Colonic mucosa (tissue), 4 donors: ENCODE results near the gene CREB1. TPM values are rescaled to one million over a fixed set of nuclear protein-coding genes. Genes with fewer than 3 reads are reported as not detected.
"Not testable (repeated sequence)": the region's sequence is repeated elsewhere in the genome, so short reads cannot be mapped to it uniquely, and the experiment has no call there.

ENCODE experiments used
- DNase-seq: peaks from one replicate; pipeline ENCODE4 v3.0.0-alpha.2; 2020
- H3K27ac ChIP-seq: fragments of 200-600 bp; one replicate; pipeline ENCODE4 v1.8.0; 2021
- H3K27me3 ChIP-seq: fragments of 200-600 bp; one replicate; pipeline ENCODE4 v1.8.0; 2021
- H3K36me3 ChIP-seq: fragments of 200-600 bp; one replicate; pipeline ENCODE4 v1.8.0; 2021
- H3K4me1 ChIP-seq: fragments of 200-600 bp; one replicate; pipeline ENCODE4 v1.8.0; 2021; ENCODE audit warnings: mild to moderate bottlenecking
- H3K4me3 ChIP-seq: fragments of 200-600 bp; one replicate; pipeline ENCODE4 v1.8.0; 2021
- H3K9ac ChIP-seq, 2 donors: one replicate each; pipeline ENCODE4 v1.7.0; 2013; ENCODE audit warnings: control low read depth in 2 of 2, low read depth in 2 of 2, low read length in 2 of 2
- H3K9me3 ChIP-seq: fragments of 200-600 bp; one replicate; pipeline ENCODE4 v1.8.0; 2021
- intact Hi-C: fragments of 100-400 bp; cut with DNase I; formaldehyde crosslinking; loops from one replicate; pipeline ENCODE4 v1.14.1; 2022
- total RNA-seq, 2 donors: library from RNA; stranded (reverse); fragmentation: NEBNext Ultra II Directional in 1 of 2; extraction: Animal tissue kit (Norgen Biotek cat#: 25700) in 1 of 2; gene quantifications; one replicate each; pipeline ENCODE4 v1.2.1, GENCODE V29; 2021
- TF ChIP-seq, protein P1 (sequence below): fragments of 200-600 bp; IDR thresholded peaks from one replicate; pipeline ENCODE4 v1.8.0; 2022; ENCODE audit warnings: antibody characterized with exemption, mild to moderate bottlenecking
- donor health status: healthy.
- donor health status: DM: no; HTN: no; CAD: no.
- donor health status: DM: no; HTN: no; CAD: no.

The CREB1 gene
- total RNA-seq, 2 donors from 2014 or later, result 46.0 to 55.4 TPM

DNA sequence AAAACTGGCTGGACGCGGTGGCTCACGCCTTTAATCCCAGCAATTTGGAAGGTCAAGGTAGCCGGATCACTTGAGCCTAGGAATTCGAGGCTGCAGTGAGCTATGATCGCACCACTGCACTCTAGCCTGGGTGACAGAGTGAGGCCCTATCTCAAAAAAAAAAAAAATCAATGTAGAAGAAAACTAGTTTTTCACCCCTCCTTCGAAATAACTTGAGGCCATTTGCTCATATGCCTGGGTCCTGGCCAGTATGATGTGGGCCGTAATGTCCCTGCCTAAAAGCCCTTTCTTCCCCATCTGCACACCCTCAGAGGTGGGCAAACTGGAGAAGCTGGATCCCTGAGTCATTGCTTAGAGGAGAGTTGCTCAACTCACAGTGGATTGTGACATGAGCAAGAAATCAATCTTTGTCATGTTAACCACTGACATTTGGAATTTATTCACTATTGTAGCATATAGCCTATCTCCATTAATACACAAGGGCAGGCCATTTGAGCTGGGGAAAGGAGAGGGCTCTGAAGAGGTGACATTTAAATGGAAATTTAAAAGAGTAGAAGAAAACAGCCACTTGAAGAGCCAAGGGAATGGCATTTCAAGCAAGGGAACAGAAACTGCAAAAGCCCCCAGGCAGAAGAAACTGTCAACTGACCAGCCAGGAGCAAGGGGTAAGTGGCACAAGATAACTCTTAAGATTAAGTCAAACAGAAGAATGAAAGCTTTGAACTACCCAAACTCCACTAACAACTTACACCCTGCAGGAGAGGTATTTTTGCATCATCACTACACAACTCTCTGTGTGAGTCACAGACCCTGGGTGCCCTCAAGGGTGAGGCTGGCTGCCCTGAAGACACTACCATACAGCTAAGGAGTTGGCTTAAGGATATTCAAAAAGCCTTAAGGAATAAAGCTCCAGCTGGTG lies 103.1 kb downstream of the CREB1 start:
- DNase-seq, result no peak
- no peak overlapping the region for H3K9ac ChIP-seq
- no peak overlapping the region for H3K4me3 ChIP-seq
- H3K9me3 ChIP-seq, result no peaks in the 10 kb centered on the region
- no peaks in the 10 kb centered on the region for H3K27me3 ChIP-seq
- H3K27ac ChIP-seq, result no peak overlapping the region
- no peaks in the 10 kb centered on the region for H3K4me1 ChIP-seq
- no peaks in the 10 kb centered on the region for H3K36me3 ChIP-seq
- intact Hi-C loops, result no loop called here
- TF ChIP-seq, protein P1, sequence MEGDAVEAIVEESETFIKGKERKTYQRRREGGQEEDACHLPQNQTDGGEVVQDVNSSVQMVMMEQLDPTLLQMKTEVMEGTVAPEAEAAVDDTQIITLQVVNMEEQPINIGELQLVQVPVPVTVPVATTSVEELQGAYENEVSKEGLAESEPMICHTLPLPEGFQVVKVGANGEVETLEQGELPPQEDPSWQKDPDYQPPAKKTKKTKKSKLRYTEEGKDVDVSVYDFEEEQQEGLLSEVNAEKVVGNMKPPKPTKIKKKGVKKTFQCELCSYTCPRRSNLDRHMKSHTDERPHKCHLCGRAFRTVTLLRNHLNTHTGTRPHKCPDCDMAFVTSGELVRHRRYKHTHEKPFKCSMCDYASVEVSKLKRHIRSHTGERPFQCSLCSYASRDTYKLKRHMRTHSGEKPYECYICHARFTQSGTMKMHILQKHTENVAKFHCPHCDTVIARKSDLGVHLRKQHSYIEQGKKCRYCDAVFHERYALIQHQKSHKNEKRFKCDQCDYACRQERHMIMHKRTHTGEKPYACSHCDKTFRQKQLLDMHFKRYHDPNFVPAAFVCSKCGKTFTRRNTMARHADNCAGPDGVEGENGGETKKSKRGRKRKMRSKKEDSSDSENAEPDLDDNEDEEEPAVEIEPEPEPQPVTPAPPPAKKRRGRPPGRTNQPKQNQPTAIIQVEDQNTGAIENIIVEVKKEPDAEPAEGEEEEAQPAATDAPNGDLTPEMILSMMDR, result no peak

DNA sequence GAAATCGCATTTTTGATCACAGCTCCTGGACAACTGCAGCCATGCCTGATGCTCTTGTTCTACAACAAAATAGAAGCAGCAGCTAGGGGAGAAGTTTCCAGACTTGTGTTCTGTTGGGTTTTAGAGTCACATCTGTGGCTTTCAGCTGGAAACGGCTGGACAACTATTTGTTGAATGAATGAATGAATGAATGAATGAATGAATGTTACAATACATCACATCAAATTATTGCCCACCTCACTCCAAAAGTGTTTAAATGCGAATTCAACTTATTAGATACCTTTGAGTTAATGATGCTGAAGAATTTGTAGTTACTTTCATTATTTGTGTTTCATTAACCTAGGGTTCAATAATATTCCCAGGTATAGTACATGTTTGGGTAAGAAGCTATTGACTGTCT lies 103.9 kb downstream of the CREB1 start:
- no peak for DNase-seq
- H3K36me3 ChIP-seq, result no peaks in the 10 kb centered on the region
- no peak overlapping the region for H3K27ac ChIP-seq
- intact Hi-C loops, result no loop called here
- no peak overlapping the region for H3K9ac ChIP-seq
- no peaks in the 10 kb centered on the region for H3K9me3 ChIP-seq
- no peak overlapping the region for H3K4me3 ChIP-seq
- no peaks in the 10 kb centered on the region for H3K4me1 ChIP-seq
- TF ChIP-seq, protein P1, result no peak
- H3K27me3 ChIP-seq, result no peaks in the 10 kb centered on the region

DNA sequence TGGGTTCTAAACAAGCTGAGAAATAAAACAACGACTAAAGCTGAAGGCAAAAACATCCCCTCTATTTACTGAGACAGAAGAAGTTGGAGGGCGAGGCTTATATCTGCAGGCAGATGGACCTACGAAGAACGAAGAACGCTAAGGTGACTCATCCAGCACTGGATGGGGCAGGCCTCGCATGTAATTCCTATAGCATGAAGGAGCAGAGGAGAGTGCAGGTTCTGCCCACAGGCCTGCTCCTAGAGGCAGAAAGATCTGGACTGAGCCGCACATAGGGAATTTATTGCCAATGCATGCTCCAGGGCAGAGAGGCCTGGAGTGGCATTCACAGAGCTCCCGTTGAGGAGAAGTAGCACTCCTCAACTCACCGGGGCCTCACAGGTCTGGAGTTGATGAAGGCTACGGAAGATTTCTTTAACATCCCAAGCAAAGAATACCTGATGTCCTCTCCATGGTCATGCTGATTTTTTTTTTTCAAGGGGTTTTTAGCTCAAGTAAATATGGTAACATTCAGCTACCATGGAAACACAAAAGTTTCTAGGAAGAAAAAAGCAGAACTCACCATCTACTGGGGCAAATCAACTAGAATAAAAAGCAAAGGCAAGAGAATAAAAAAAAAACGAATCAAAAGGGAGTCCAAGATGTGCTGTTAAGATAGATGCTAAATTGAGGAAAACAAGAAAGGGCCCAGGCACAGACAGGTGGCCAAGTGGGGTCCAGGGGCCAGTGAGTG lies 105.9 kb downstream of the CREB1 start:
- H3K4me3 ChIP-seq, result no peak overlapping the region
- no peak overlapping the region for H3K27ac ChIP-seq
- no peaks in the 10 kb centered on the region for H3K9me3 ChIP-seq
- no peaks in the 10 kb centered on the region for H3K4me1 ChIP-seq
- H3K9ac ChIP-seq, result no peak overlapping the region
- TF ChIP-seq, protein P1, result no peak
- intact Hi-C loops, result no loop called here
- H3K36me3 ChIP-seq, result no peaks in the 10 kb centered on the region
- H3K27me3 ChIP-seq, result no peaks in the 10 kb centered on the region
- no peak for DNase-seq

DNA sequence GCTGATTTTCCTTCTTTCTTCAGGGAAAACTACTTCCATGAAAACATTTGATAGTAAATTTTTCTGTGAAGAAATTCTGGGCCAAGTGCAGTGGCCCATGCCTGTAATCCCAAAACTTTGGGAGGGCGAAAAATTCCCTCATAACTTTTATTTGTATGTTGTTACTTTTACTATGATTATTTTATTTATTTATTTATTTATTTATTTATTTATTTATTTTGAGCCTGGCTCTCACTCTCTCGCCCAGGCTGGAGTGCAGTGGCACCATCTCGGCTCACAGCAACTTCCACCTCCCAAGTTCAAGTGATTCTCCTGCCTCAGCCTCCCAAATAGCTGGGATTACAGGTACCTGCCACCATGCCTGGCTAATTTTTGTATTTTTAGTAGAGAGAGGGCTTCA lies 109.5 kb downstream of the CREB1 start:
- H3K36me3 ChIP-seq, H3K27ac ChIP-seq, H3K27me3 ChIP-seq, DNase-seq, H3K9ac ChIP-seq, intact Hi-C loops, H3K4me1 ChIP-seq, H3K9me3 ChIP-seq, H3K4me3 ChIP-seq: not testable (repeated sequence)

DNA sequence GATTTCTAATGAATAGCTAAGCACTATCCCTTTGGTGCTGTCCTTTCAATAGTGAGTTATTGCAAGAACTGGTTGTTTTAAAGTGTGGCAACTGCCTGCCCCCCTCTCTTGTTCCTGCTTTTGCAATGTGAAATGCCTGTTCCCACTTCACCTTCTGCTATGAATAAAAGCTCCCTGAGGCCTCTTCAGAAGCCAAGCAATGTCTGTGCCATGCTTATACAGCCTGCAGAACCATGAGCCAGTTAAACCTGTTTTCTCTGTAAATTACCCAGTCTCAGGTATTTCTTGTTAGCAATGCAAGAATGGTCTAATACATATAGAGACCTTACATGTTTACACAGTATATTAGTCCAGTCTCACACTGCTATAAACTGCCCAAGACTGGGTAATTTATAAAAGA lies 110.4 kb downstream of the CREB1 start:
- H3K9me3 ChIP-seq, result no peaks in the 10 kb centered on the region
- intact Hi-C loops, result no loop called here
- H3K27ac ChIP-seq, result no peak overlapping the region
- H3K9ac ChIP-seq, result no peak overlapping the region
- no peaks in the 10 kb centered on the region for H3K27me3 ChIP-seq
- no peak for DNase-seq
- no peaks in the 10 kb centered on the region for H3K36me3 ChIP-seq
- H3K4me1 ChIP-seq, result no peaks in the 10 kb centered on the region
- TF ChIP-seq, protein P1, result no peak
- H3K4me3 ChIP-seq, result no peak overlapping the region

DNA sequence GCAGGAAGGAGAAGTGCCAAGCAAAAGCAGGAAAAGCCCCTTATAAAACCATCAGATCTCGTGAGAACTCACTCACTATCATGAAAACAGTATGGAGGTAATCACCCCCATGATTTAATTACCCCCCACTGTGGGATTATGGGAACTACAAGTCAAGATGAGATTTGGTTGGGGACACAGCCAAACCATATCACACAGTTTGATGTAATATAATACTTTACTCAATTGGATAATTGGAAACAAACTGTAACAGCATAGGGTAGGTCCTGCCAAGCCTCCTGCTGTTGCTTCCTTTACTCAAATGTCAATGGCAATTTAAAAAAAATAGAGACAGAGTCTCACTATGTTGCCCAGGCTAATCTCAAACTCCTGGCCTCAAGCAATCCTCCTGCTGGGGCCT lies 110.9 kb downstream of the CREB1 start:
- Histone ChIP-seq H3K9ac (no peak overlapping the region), H3K27ac (no peak overlapping the region), H3K9me3 (no peaks in the 10 kb centered on the region), H3K27me3 (no peaks in the 10 kb centered on the region), H3K4me3 (no peak overlapping the region), H3K4me1 (no peaks in the 10 kb centered on the region), H3K36me3 (no peaks in the 10 kb centered on the region)
- TF ChIP-seq, protein P1, result no peak
- no peak for DNase-seq
- intact Hi-C loops, result no loop called here
